Measurements from ENCODE around the gene F2R. TPM values are rescaled to one million over a fixed set of nuclear protein-coding genes. Genes with fewer than 3 reads are reported as not detected.

The F2R gene
- total and polyA plus RNA-seq, 2 donors (not counting 3 experiments of a cell fraction or from before 2014, with no cell fraction given): 342 to 599 TPM

- H3K79me2 ChIP-seq (ENCODE audit: control insufficient read depth, insufficient read depth, low read length): no peaks in the 10 kb centered on the region
- intact Hi-C loops (cut with micrococcal nuclease) (no loop called here), dilution Hi-C loops (cut with MboI; ENCODE audit: extremely low pct_ligation_motif_present, low sequenced_read_pairs) (no loop called here)
- no peaks in the 10 kb centered on the region for H4K20me1 ChIP-seq (replicated peaks; ENCODE audit: control insufficient read depth, extremely low read depth, insufficient read depth, low read length)
- DNase-seq (ENCODE audit: low read depth, low spot score) (no peak), FAIRE-seq (no peak)
- H3K9me3 ChIP-seq (replicated peaks; ENCODE audit: control insufficient read depth, insufficient read depth, low read length): no peaks in the 10 kb centered on the region
- H3K27me3 ChIP-seq (ENCODE audit: control insufficient read depth in 2 of 2, insufficient read depth in 2 of 2, low read length in 2 of 2): no peaks in the 10 kb centered on the region
- H3K9me1 ChIP-seq (replicated peaks; ENCODE audit: control insufficient read depth, extremely low read depth, insufficient read depth, low read length): no peaks in the 10 kb centered on the region
- no TSS peak for BruUV-seq (replicated peaks)
- no peak overlapping the region for H3K27ac ChIP-seq (ENCODE audit: insufficient read depth, low read depth, low read length)
- no peaks in the 10 kb centered on the region for H3K36me3 ChIP-seq (ENCODE audit: control insufficient read depth in 2 of 2, extremely low read depth in 1 of 2, insufficient read depth in 2 of 2, low read length in 2 of 2)
- H3K4me3 ChIP-seq (replicated peaks in 1 of 3; ENCODE audit: insufficient read depth in 1 of 3, low read depth in 1 of 3, low read length in 3 of 3): no peak overlapping the region
- no peak overlapping the region for H3K4me2 ChIP-seq (ENCODE audit: insufficient read depth, low read length)
- TF ChIP-seq GATA2 (IDR thresholded peaks at IDR 0.05; ENCODE audit: insufficient read depth, insufficient read length, low read depth, low read length): no peak
- TF ChIP-seq CTCF (IDR thresholded peaks at IDR 0.05; ENCODE audit: extremely low read depth in 1 of 2, insufficient read depth in 1 of 2, low read depth in 1 of 2, low read length in 2 of 2): no peak
- POLR2A ChIA-PET: no interaction called here
- no peak overlapping the region for H3K9ac ChIP-seq (replicated peaks; ENCODE audit: extremely low read depth, insufficient read depth, low read length)
- no peak overlapping the region for H2AFZ ChIP-seq (ENCODE audit: low read depth, low read length)
- CTCF ChIA-PET: interaction anchor here (2.2 kb wide), 1 partner anchor 27 kb away, joined by 10 read pairs; no protein-coding TSS in a partner anchor
- H3K4me1 ChIP-seq (ENCODE audit: control insufficient read depth, extremely low read depth, insufficient read depth, low read length): no peaks in the 10 kb centered on the region
Observed at GRCh38 chr5:76747706-76748105, 31.8 kb downstream of the F2R start.

GRCh38 chr5:76751291-76751690 lies 35.4 kb downstream of the F2R start:
- dilution Hi-C loops (cut with MboI; ENCODE audit: extremely low pct_ligation_motif_present, low sequenced_read_pairs): no loop called here
- no peaks in the 10 kb centered on the region for H3K79me2 ChIP-seq (ENCODE audit: control insufficient read depth, insufficient read depth, low read length)
- no peak overlapping the region for H2AFZ ChIP-seq (ENCODE audit: low read depth, low read length)
- no peaks in the 10 kb centered on the region for H3K27me3 ChIP-seq (ENCODE audit: control insufficient read depth in 2 of 2, insufficient read depth in 2 of 2, low read length in 2 of 2)
- H3K9me3 ChIP-seq (replicated peaks; ENCODE audit: control insufficient read depth, insufficient read depth, low read length): no peaks in the 10 kb centered on the region
- BruUV-seq (replicated peaks): no TSS peak
- no peak for TF ChIP-seq CTCF (IDR thresholded peaks at IDR 0.05; ENCODE audit: extremely low read depth in 1 of 2, insufficient read depth in 1 of 2, low read depth in 1 of 2, low read length in 2 of 2)
- no peak for TF ChIP-seq GATA2 (IDR thresholded peaks at IDR 0.05; ENCODE audit: insufficient read depth, insufficient read length, low read depth, low read length)
- no peak for TF ChIP-seq JUN (IDR thresholded peaks at IDR 0.05; ENCODE audit: borderline replicate concordance, insufficient read depth, insufficient read length, low read depth)
- no peak for TF ChIP-seq MYC (IDR thresholded peaks at IDR 0.05; ENCODE audit: low read depth, low read length)
- no peak for TF ChIP-seq FOS (IDR thresholded peaks at IDR 0.05; ENCODE audit: borderline replicate concordance, insufficient read depth, low read length)
- TF ChIP-seq EZH2 (IDR thresholded peaks at IDR 0.05; ENCODE audit: borderline replicate concordance, low read depth, low read length, severe bottlenecking): no peak
- TF ChIP-seq, protein P1, sequence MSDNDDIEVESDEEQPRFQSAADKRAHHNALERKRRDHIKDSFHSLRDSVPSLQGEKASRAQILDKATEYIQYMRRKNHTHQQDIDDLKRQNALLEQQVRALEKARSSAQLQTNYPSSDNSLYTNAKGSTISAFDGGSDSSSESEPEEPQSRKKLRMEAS (IDR thresholded peaks at IDR 0.05; ENCODE audit: insufficient read depth, insufficient read length): no peak
- TF ChIP-seq POLR2AphosphoS5 (IDR thresholded peaks at IDR 0.05; ENCODE audit: insufficient read depth, low read depth, low read length): no peak
- TF ChIP-seq POLR2A (IDR thresholded peaks at IDR 0.05; ENCODE audit: low read depth, low read length): no peak
- intact Hi-C loops (cut with micrococcal nuclease): no loop called here
- no peak overlapping the region for H3K27ac ChIP-seq (ENCODE audit: insufficient read depth, low read depth, low read length)
- no peak overlapping the region for H3K9ac ChIP-seq (replicated peaks; ENCODE audit: extremely low read depth, insufficient read depth, low read length)
- H4K20me1 ChIP-seq (replicated peaks; ENCODE audit: control insufficient read depth, extremely low read depth, insufficient read depth, low read length): no peaks in the 10 kb centered on the region
- H3K9me1 ChIP-seq (replicated peaks; ENCODE audit: control insufficient read depth, extremely low read depth, insufficient read depth, low read length): no peaks in the 10 kb centered on the region
- DNase-seq (ENCODE audit: low read depth, low spot score) (no peak), FAIRE-seq (no peak)
- ChIA-PET POLR2A (interaction anchor here (0.6 kb wide), 1 partner anchor 16 kb away, joined by 5 read pairs; no protein-coding TSS in a partner anchor), CTCF (no interaction called here)
- H3K4me3 ChIP-seq (replicated peaks in 1 of 3; ENCODE audit: insufficient read depth in 1 of 3, low read depth in 1 of 3, low read length in 3 of 3): no peak overlapping the region
- H3K4me2 ChIP-seq (ENCODE audit: insufficient read depth, low read length): no peak overlapping the region
- H3K36me3 ChIP-seq (ENCODE audit: control insufficient read depth in 2 of 2, extremely low read depth in 1 of 2, insufficient read depth in 2 of 2, low read length in 2 of 2): no peaks in the 10 kb centered on the region
- H3K4me1 ChIP-seq (ENCODE audit: control insufficient read depth, extremely low read depth, insufficient read depth, low read length): no peaks in the 10 kb centered on the region

Data from endothelial cell of umbilical vein (primary cell).